ENCODE results near the gene SYTL3. TPM values are rescaled to one million over a fixed set of nuclear protein-coding genes. Genes with fewer than 3 reads are reported as not detected.

SYTL3 gene
- total and polyA plus RNA-seq, 3 donors from 2014 or later, result 7.0 to 11.0 (median 10.2) TPM

DNA sequence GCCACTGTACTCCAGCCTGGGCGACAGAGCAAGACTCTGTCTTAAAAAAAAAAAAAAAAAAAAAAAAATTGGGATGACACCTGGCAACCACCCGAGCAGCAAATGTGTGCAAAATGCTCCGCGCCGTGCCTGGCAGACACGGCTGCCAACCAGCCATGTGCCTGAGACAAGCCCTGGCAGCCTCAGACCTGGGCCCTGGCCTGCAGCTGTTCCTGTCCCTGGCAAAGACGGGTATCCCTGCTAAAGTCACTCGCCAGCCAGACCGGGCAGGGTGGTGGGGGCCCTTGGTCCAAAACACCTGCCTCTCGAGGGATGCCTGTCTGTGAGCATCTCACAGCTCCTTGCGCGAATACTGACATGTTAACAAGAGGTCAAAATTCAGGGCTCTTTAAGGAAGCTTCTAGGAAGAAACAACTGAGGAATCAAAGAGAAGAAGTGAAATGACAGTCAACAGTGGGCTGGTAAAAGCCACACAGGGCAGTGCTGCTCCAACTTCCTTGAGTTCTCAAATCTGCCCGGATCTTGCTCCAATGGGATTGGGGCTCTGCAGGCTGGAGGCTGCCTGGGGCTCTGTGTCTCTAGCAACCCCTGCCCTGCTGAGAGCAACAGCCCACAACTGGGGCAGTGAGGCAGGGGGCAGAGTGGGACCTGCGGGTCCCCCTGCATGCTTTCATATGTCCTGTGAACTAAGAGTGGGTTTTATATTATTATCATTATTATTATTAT lies 53.4 kb downstream of the SYTL3 start:
- peaks cover 38% of the 10 kb centered on the region for H3K4me1 ChIP-seq
- H3K9me3 ChIP-seq, result no peaks in the 10 kb centered on the region
- no peak for TF ChIP-seq POLR2A (IDR thresholded peaks at IDR 0.05)
- no peak for TF ChIP-seq CTCF (IDR thresholded peaks at IDR 0.05)
- intact Hi-C loops (cut with DNase I; ENCODE audit: low total_unique reads), result loop anchor here (10.0 kb wide), 1 partner anchor 112 kb away; the partner anchor contains the start of gene EZR
- no peak for DNase-seq
- no peaks in the 10 kb centered on the region for H3K36me3 ChIP-seq (ENCODE audit: low read depth, missing control alignments)
- WGBS, 2 donors, result 90 to 97% methylated on average over 14 of the region's 14 CpGs
- H3K4me3 ChIP-seq, result no peak overlapping the region
- no peaks in the 10 kb centered on the region for H3K27me3 ChIP-seq
- H3K27ac ChIP-seq, result no peak overlapping the region

DNA sequence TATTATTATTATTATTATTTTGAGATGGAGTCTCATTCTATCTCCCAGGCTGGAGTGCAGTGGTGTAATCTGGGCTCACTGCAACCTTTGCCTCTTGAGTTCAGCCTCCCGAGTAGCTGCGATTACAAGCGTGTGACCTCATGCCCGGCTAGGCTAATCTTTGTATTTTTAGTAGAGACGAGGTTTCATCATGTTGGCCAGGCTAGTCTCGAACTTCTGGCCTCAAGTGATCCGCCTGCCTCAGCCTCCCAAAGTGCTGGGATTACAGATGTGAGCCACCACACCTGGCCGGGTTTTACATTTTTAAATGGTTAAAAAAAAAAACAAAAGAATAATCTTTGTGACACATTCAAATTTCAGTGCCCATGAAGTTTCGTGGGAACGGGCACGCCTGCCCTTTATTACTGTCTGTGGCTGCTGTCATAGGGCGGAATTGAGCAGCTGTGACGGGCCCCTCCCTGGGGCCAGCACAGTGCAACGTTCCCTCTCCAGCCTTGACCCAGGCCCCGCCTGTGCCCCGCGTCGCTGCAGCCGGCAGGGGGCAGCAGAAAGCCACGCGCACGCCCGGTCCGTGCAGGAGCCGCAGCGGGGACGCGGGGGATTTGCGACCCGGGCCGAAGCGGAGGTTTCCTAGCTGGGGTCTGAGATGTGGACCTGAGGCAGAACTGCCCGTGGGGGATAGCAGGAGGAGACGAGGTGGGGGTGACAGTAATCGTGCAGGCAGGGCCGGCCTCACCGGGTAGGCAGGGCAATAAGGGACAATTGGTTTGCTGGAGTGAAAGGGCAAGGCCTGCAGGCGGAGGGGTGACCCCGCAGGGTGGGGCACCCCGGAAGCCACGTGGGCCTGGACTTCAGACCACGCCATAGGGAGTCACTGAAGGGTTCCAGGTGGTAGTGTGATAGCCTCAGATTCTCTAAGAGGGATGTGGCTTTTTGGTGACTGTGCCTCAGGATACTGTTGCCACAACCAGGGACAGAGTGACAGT lies 54.3 kb downstream of the SYTL3 start:
- peaks cover 42% of the 10 kb centered on the region for H3K4me1 ChIP-seq
- intact Hi-C loops (cut with DNase I; ENCODE audit: low total_unique reads), result loop anchor here (10.0 kb wide), 1 partner anchor 111 kb away; the partner anchor contains the start of gene EZR
- WGBS, 2 donors, result 22 to 34% methylated on average over 32 to 42 of the region's 42 CpGs
- TF ChIP-seq POLR2A (IDR thresholded peaks at IDR 0.05) (no peak), CTCF (IDR thresholded peaks at IDR 0.05) (peak; percentile 95 to 96 (median 96))
- peak; percentile 81 for DNase-seq
- no peaks in the 10 kb centered on the region for H3K36me3 ChIP-seq (ENCODE audit: low read depth, missing control alignments)
- H3K9me3 ChIP-seq, result no peaks in the 10 kb centered on the region
- H3K4me3 ChIP-seq, result peak overlapping the region in 1 of 2 donors; percentile 41
- H3K27me3 ChIP-seq, result no peaks in the 10 kb centered on the region
- peak overlapping the region; percentile 59 to 64 for H3K27ac ChIP-seq

DNA sequence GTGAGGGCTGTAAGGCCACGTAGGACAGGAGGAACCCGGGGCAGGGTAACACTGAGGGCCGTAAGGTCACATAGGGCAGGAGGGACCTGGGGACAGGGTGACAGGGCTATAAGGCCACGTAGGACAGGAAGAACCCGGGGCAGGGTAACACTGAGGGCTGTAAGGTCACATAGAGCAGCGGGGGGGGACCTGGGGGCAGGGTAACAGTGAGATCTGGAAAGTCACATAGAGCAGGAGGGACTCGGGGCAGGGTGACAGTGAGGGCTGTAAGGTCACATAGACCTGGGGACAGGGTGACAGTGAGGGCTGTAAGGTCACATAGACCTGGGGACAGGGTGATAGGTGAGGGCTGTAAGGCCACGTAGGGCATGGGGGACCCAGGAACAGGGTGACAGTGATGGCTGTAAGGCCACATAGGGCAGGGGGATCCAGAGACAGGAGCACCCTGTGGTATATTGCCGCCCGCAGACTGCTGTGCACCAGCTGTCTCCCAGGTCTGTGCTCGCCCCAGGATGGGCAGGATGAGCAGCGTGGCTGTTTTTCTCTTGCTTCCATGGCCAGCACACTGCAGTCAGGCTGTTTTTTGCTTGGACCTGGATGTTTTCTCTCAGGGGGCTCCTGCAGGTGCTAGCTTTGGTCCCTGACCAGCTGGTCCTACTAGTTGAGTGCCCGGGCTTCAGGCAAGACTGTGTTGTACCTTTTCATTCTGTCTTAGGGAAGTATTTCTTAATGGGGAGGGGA lies 55.7 kb downstream of the SYTL3 start:
- intact Hi-C loops (cut with DNase I; ENCODE audit: low total_unique reads), result loop anchor here (5.0 to 10.0 kb wide), 2 partner anchors 109 to 267 kb away; partner anchors contain the start of gene EZR
- DNase-seq, result no peak
- Histone ChIP-seq H3K4me1 (peaks cover 42% of the 10 kb centered on the region), H3K27me3 (no peaks in the 10 kb centered on the region), H3K27ac (peak overlapping the region; percentile 82 to 88), H3K9me3 (no peaks in the 10 kb centered on the region), H3K4me3 (no peak overlapping the region), H3K36me3 (ENCODE audit: low read depth, missing control alignments) (no peaks in the 10 kb centered on the region)
- no peak for TF ChIP-seq POLR2A (IDR thresholded peaks at IDR 0.05)
- TF ChIP-seq CTCF (IDR thresholded peaks at IDR 0.05), result no peak
- WGBS, 2 donors, result 78 to 80% methylated on average over 9 to 13 of the region's 13 CpGs

GRCh38 chr6:158706369-158706982 lies 56.6 kb downstream of the SYTL3 start:
- peaks cover 42% of the 10 kb centered on the region for H3K4me1 ChIP-seq
- H3K9me3 ChIP-seq, result no peaks in the 10 kb centered on the region
- H3K27me3 ChIP-seq, result no peaks in the 10 kb centered on the region
- WGBS, 2 donors, result 39 to 41% methylated on average over 6 of the region's 6 CpGs
- intact Hi-C loops (cut with DNase I; ENCODE audit: low total_unique reads), result loop anchor here (5.0 to 10.0 kb wide), 2 partner anchors 108 to 266 kb away; partner anchors contain the start of gene EZR
- no peak overlapping the region for H3K4me3 ChIP-seq
- H3K27ac ChIP-seq, result peak overlapping the region; percentile 82 to 88
- no peaks in the 10 kb centered on the region for H3K36me3 ChIP-seq (ENCODE audit: low read depth, missing control alignments)
- TF ChIP-seq POLR2A (IDR thresholded peaks at IDR 0.05) (no peak), CTCF (IDR thresholded peaks at IDR 0.05) (peak; percentile 49 to 70 (median 53))
- DNase-seq, result peak; percentile 82
